Spleen (tissue), 11 donors: Measurements from ENCODE around the gene CERS5. TPM values are rescaled to one million over a fixed set of nuclear protein-coding genes. Genes with fewer than 3 reads are reported as not detected.

ENCODE experiments used
- DNase-seq: peaks from one replicate; pipeline ENCODE4 v3.0.0-alpha.2; 2020
- H3K27ac ChIP-seq, 8 donors: fragments of 200-600 bp; sonication (generic) in 7 of 8; 1 replicate in 4 of 8; 2 replicates in 4 of 8; pipeline versions ENCODE4 v1.5.0 to v1.8.0; 2016 to 2021; ENCODE audit warnings: inconsistent platforms in 4 of 8, mild to moderate bottlenecking in 4 of 8, moderate library complexity in 1 of 8
- H3K27me3 ChIP-seq, 7 donors: fragments of 200-600 bp; sonication (generic) in 6 of 7; replicated peaks in 1 of 7; 1 replicate in 4 of 7; 2 replicates in 3 of 7; pipeline versions ENCODE4 v1.5.0 to v1.8.0; 2016 to 2021; ENCODE audit warnings: inconsistent platforms in 3 of 7, mild to moderate bottlenecking in 1 of 7
- H3K36me3 ChIP-seq, 6 donors: fragments of 200-600 bp; sonication (generic) in 5 of 6; 1 replicate in 4 of 6; 2 replicates in 2 of 6; pipeline versions ENCODE4 v1.5.0 to v1.8.0; 2016 to 2021; ENCODE audit warnings: inconsistent platforms in 2 of 6
- H3K4me1 ChIP-seq, 6 donors: fragments of 200-600 bp; sonication (generic) in 5 of 6; 1 replicate in 3 of 6; 2 replicates in 3 of 6; pipeline versions ENCODE4 v1.5.0 to v1.8.0; 2016 to 2021; ENCODE audit warnings: inconsistent platforms in 3 of 6
- H3K4me3 ChIP-seq, 8 donors: fragments of 200-600 bp; sonication (generic) in 7 of 8; 1 replicate in 4 of 8; 2 replicates in 4 of 8; pipeline versions ENCODE4 v1.5.0 to v1.8.0; 2016 to 2021; ENCODE audit warnings: inconsistent platforms in 4 of 8, mild to moderate bottlenecking in 4 of 8, moderate library complexity in 2 of 8
- H3K9me3 ChIP-seq, 8 donors: fragments of 200-600 bp; sonication (generic) in 7 of 8; 1 replicate in 4 of 8; 2 replicates in 4 of 8; pipeline versions ENCODE4 v1.5.0 to v1.8.0; 2016 to 2021; ENCODE audit warnings: inconsistent platforms in 4 of 8
- CTCF ChIP-seq, 11 experiments: fragments of 200-600 bp in 7 of 11; fragments of 450-650 bp in 4 of 11; sonication (generic) in 4 of 11; IDR thresholded peaks in 8 of 11; conservative IDR thresholded peaks in 3 of 11; 1 replicate in 7 of 11; 2 replicates in 4 of 11; pipeline versions ENCODE4 v1.4.0 to v1.8.0; 2016 to 2021; ENCODE audit warnings: antibody characterized with exemption in 11 of 11, inconsistent platforms in 4 of 11, mild to moderate bottlenecking in 1 of 11
- POLR2A ChIP-seq, 3 donors: fragments of 450-650 bp; IDR thresholded peaks; one replicate each; pipeline ENCODE4 v1.5.1; 2017; ENCODE audit warnings: antibody characterized with exemption in 3 of 3, mild to moderate bottlenecking in 1 of 3
- POLR2AphosphoS5 ChIP-seq, 3 donors: sonication (generic); formaldehyde crosslinking; IDR thresholded peaks; one replicate each; pipeline ENCODE4 v1.5.1; 2017; ENCODE audit warnings: antibody characterized with exemption in 3 of 3
- WGBS, 5 donors: extraction: QIAGEN DNeasy Blood & Tissue Kit in 3 of 5; methylation state at CpG; one replicate each; pipeline versions ENCODE4 v1.1.5 to v1.1.7; 2013 to 2018; 5-methylcytosine and 5-hydroxymethylcytosine counted together
- intact Hi-C: fragments of 100-400 bp; cut with DNase I; formaldehyde crosslinking; loops from one replicate; pipeline ENCODE4 v1.15.0; 2023; ENCODE audit warnings: low total_unique reads
- polyA plus RNA-seq, 3 donors: library from polyadenylated mRNA; stranded (reverse); fragments of 200-250 nt; gene quantifications; one replicate each; pipeline ENCODE4 v1.2.1, GENCODE V29; 2013
- total RNA-seq, 7 donors: library from RNA; depleted of rRNA in 3 of 7; stranded (reverse); fragments of >200 nt in 3 of 7; fragmentation: NEBNext Ultra II Directional in 4 of 7; extraction: Animal tissue kit (Norgen Biotek cat#: 25700) in 4 of 7; gene quantifications; one replicate each; pipeline versions ENCODE4 v1.1.0 to v1.2.1, GENCODE V29; 2016 to 2021
- donor health status: healthy with polysubstance abuse.
- donor health status: DM: no; HTN: no; CAD: no; lungs with moderate emphysema.
- donor health status: DM: no; HTN: no; CAD: no.
- donor health status: Bipolar disorder and iron deficiency.
- donor health status: healthy.
- donor health status: DM: no; HTN: no; CAD: no.
- donor health status: DM: yes; HTN: yes; CAD: no.

The CERS5 gene
- total and polyA plus RNA-seq, 10 donors, result 21.8 to 90.8 (median 43.6) TPM

GRCh38 chr12:50212071-50212467, 44.9 kb upstream of the CERS5 start:
- Histone ChIP-seq H3K36me3 (peaks cover 0 to 6% (median 0%) of the 10 kb centered on the region in 6 donors), H3K27me3 (no peaks in the 10 kb centered on the region), H3K27ac (peak overlapping the region; percentile 55 to 83 (median 78)), H3K4me3 (no peak overlapping the region), H3K9me3 (no peaks in the 10 kb centered on the region), H3K4me1 (peaks cover 13 to 64% (median 39%) of the 10 kb centered on the region in 6 donors)
- intact Hi-C loops, result no loop called here
- TF ChIP-seq CTCF (IDR thresholded peaks at IDR 0.05 in 8 of 11, conservative IDR thresholded peaks at IDR 0.05 in 3 of 11), result no peak
- TF ChIP-seq POLR2AphosphoS5 (IDR thresholded peaks at IDR 0.05), result peak in 1 of 3 donors; percentile 35
- 33 to 47% (median 43%) methylated on average over 2 of the region's 2 CpGs for WGBS, 5 donors
- no peak for DNase-seq

GRCh38 chr12:50211392-50212070, 44.4 kb upstream of the CERS5 start:
- Histone ChIP-seq H3K9me3 (no peaks in the 10 kb centered on the region), H3K27me3 (no peaks in the 10 kb centered on the region), H3K36me3 (peaks cover 0 to 6% (median 0%) of the 10 kb centered on the region in 6 donors), H3K4me1 (peaks cover 13 to 59% (median 38%) of the 10 kb centered on the region in 6 donors), H3K4me3 (no peak overlapping the region), H3K27ac (peak overlapping the region; percentile 55 to 83 (median 78))
- no peak for DNase-seq
- no peak for TF ChIP-seq CTCF (IDR thresholded peaks at IDR 0.05 in 8 of 11, conservative IDR thresholded peaks at IDR 0.05 in 3 of 11)
- no peak for TF ChIP-seq POLR2AphosphoS5 (IDR thresholded peaks at IDR 0.05)
- intact Hi-C loops, result no loop called here
- 40 to 65% (median 57%) methylated on average over 6 of the region's 6 CpGs for WGBS, 5 donors

- no peaks in the 10 kb centered on the region for H3K27me3 ChIP-seq
- TF ChIP-seq POLR2AphosphoS5 (IDR thresholded peaks at IDR 0.05), result no peak
- TF ChIP-seq POLR2A (IDR thresholded peaks at IDR 0.05), result no peak
- no peak for TF ChIP-seq CTCF (IDR thresholded peaks at IDR 0.05 in 8 of 11, conservative IDR thresholded peaks at IDR 0.05 in 3 of 11)
- DNase-seq, result no peak
- H3K4me1 ChIP-seq, result peaks cover 0 to 29% (median 19%) of the 10 kb centered on the region in 6 donors
- intact Hi-C loops, result no loop called here
- H3K4me3 ChIP-seq, result no peak overlapping the region
- no peak overlapping the region for H3K27ac ChIP-seq
- H3K9me3 ChIP-seq, result no peaks in the 10 kb centered on the region
- H3K36me3 ChIP-seq, result peaks cover 3 to 43% (median 26%) of the 10 kb centered on the region in 6 donors
- 86 to 95% (median 93%) methylated on average over 2 of the region's 2 CpGs for WGBS, 5 donors
These were observed 40.3 kb upstream of the CERS5 start for GRCh38 chr12:50207424-50207823.

GRCh38 chr12:50205648-50206047, 38.5 kb upstream of the CERS5 start:
- no peak for TF ChIP-seq CTCF (IDR thresholded peaks at IDR 0.05 in 8 of 11, conservative IDR thresholded peaks at IDR 0.05 in 3 of 11)
- no peak for TF ChIP-seq POLR2AphosphoS5 (IDR thresholded peaks at IDR 0.05)
- TF ChIP-seq POLR2A (IDR thresholded peaks at IDR 0.05), result no peak
- H3K4me3 ChIP-seq, result no peak overlapping the region
- no peaks in the 10 kb centered on the region for H3K9me3 ChIP-seq
- peaks cover 3 to 61% (median 35%) of the 10 kb centered on the region in 6 donors for H3K36me3 ChIP-seq
- 93 to 98% (median 95%) methylated on average over 6 of the region's 6 CpGs for WGBS, 5 donors
- H3K27me3 ChIP-seq, result no peaks in the 10 kb centered on the region
- no peak for DNase-seq
- intact Hi-C loops, result no loop called here
- H3K4me1 ChIP-seq, result peaks cover 0 to 11% (median 2%) of the 10 kb centered on the region in 6 donors
- no peak overlapping the region for H3K27ac ChIP-seq
